Transverse colon (tissue), 4 donors: ENCODE data around the gene KIF1A.

Experiments used
- POLR2A ChIP-seq: fragments of 450-650 bp; IDR thresholded peaks from one replicate; pipeline ENCODE4 v1.6.1; 2016; ENCODE audit warnings: antibody characterized with exemption, mild to moderate bottlenecking, moderate library complexity
- POLR2AphosphoS5 ChIP-seq, 3 donors: sonication (generic); formaldehyde crosslinking; IDR thresholded peaks; one replicate each; pipeline ENCODE4 v1.6.1; 2016; ENCODE audit warnings: antibody characterized with exemption in 3 of 3
- TF ChIP-seq, protein P1 (sequence below), 5 experiments: fragments of 200-600 bp in 3 of 5; fragments of 450-650 bp in 2 of 5; sonication (generic) in 3 of 5; IDR thresholded peaks; 1 replicate in 2 of 5; 2 replicates in 3 of 5; pipeline ENCODE4 v1.5.1; 2016 to 2017; ENCODE audit warnings: antibody characterized with exemption in 5 of 5, inconsistent platforms in 3 of 5, mild to moderate bottlenecking in 2 of 5, moderate library complexity in 1 of 5

DNA sequence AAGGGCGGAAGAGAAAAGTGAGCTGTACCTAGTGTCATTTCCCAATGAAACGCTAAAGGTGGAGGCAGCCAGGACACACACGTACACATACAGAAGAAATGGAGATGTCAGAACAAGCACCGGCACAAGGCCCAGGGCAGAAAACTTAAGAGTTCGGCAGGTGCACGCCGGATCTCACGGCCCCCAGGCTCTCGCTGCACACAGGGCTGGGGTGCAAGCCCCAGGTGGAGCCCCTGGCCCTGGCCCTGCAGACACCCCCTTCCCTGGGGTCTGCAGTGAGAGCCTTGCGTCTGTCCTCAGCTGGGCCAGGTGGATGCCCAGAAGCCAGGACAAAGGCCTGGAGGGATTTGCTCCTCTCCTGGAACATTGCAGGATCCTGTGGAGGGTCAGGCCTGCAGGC, 91.7 kb downstream of the KIF1A start:
- TF ChIP-seq POLR2A, result no peak
- TF ChIP-seq, protein P1, sequence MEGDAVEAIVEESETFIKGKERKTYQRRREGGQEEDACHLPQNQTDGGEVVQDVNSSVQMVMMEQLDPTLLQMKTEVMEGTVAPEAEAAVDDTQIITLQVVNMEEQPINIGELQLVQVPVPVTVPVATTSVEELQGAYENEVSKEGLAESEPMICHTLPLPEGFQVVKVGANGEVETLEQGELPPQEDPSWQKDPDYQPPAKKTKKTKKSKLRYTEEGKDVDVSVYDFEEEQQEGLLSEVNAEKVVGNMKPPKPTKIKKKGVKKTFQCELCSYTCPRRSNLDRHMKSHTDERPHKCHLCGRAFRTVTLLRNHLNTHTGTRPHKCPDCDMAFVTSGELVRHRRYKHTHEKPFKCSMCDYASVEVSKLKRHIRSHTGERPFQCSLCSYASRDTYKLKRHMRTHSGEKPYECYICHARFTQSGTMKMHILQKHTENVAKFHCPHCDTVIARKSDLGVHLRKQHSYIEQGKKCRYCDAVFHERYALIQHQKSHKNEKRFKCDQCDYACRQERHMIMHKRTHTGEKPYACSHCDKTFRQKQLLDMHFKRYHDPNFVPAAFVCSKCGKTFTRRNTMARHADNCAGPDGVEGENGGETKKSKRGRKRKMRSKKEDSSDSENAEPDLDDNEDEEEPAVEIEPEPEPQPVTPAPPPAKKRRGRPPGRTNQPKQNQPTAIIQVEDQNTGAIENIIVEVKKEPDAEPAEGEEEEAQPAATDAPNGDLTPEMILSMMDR (IDR thresholded peaks at IDR 0.05), result no peak
- no peak for TF ChIP-seq POLR2AphosphoS5 (IDR thresholded peaks at IDR 0.05)
